HG02870 (cell line): ENCODE data around the gene BMP6.

Experiments used
- ATAC-seq: cut with Tn5 transposase; IDR thresholded peaks from one replicate; pipeline ENCODE4 v1.9.1; 2021; ENCODE audit warnings: mild to moderate bottlenecking, moderate library complexity; ENCODE audit not compliant: unreplicated experiment

Gene BMP6

DNA sequence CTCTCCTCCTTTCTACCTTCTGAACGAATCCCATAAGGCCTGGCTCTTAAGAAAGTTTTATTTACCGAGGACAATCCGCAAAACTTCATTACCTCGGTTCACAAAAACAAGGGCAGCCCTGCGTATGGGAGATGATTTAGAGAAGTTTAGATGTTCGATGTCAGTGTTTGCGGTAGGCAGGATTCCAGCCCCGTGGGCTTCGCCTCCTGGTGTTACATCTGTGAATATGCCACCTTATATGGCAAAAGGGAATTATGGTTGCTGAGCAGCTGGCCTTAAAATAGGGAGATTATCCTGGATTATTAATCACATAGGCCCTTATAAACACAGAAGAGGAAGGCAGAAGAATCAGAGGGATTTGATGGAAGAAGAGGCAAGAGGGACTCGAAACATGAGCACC is 21.1 kb downstream of the BMP6 start:
- no peak for ATAC-seq

DNA sequence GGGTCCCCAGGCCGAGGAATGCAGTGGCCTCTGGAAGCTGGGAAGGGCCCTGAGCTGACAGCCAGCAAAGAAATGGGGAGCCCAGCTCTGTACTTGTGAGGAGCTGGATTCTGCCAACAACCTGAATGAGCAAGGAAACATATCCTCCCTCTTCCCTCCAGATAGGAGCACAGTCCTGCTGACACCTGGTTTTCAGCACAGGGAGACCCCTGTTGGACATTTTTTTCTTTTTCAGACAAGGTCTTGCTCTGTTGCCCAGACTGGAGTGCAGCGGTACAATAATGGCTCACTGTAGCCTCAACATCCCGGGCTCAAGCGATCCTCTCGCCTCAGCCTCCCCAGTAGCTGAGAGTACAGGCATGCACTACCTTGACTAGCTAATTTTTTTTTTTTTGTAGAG is 21.5 kb downstream of the BMP6 start:
- ATAC-seq = no peak

DNA sequence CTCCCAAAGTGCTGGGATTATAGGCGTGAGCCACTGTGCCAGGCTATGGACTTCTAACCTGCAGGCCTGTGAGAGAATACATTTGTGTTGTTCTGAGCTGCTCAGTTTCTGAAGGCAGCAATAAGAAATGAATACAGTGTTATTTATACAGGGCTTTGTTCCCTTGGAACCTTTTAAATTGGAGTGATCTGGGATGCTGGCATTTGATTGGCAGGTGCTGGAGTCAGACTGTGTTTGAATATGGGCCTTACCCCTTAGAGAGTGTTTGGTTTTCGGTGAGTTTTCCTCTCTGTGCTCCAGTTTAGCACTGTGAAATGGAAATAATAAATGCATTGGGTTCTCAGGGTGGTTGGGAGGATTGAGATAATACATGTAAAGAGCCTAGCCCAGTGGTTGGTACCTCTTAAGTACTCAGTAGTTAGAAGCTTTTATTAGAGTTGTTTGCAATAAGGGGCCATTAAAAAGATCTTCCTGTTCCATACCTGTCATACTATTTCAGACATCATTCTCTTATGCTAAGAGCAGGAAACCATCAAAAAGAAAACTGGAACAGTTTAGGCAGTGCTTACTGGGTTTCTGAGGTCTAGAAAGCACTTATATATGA is 22.1 kb downstream of the BMP6 start:
- no peak for ATAC-seq

DNA sequence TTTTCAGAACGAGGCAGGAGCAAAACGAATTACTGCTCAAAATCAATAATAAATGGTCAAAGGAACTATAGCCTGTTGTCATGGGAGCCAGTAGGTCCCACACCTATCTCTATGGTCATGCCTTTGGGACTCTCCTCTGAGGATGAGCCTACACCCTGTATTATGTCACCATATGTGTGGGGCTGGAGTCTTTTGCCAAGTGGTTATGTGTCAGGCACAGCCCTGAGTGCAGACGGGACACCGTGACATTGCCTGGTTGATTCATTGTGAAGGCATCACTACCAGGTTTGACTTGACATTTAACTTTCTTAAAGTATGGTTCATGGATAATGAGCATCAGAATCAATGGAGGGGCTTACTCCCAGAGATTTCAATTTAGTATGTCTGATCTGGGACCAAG is 23.6 kb downstream of the BMP6 start:
- ATAC-seq = no peak

DNA sequence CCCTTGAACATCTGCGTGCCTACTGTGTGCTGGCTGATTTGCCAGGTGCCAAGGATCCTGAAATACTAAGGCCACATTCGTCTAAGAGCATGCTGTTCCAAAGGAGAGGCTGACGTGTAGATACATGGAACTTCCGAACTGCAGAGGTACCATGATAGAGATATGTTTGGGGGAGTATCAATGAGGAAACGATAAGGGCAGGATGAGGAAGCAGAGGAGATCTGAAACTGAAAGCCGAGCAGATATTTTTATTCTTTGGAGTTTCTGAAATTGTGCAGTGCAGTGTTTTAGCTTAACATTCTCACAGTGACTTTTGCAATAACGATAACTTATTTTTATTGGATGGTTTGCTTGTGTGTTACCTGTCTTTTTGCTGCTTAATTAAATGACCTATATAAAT is 24.3 kb downstream of the BMP6 start:
- ATAC-seq = no peak

DNA sequence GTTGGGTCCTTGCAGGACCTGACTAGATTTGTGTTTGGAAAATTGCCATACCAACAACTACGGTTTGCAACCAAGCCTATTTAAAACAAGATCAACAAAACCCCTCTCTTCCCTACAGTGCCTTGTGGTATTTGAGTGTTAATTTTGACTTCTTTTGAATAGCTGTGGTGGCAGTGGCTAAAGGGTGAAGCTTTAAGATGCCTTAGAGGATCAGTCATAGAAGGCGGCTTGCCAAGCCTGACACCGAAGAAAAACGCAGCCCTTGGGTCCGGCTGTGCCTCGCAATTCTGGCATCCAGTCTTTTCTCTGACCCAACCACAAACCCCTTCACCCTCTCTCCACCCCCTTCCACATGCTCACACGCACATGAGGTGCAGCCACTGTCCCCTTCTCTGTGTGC is 32.6 kb downstream of the BMP6 start:
- ATAC-seq = no peak

DNA sequence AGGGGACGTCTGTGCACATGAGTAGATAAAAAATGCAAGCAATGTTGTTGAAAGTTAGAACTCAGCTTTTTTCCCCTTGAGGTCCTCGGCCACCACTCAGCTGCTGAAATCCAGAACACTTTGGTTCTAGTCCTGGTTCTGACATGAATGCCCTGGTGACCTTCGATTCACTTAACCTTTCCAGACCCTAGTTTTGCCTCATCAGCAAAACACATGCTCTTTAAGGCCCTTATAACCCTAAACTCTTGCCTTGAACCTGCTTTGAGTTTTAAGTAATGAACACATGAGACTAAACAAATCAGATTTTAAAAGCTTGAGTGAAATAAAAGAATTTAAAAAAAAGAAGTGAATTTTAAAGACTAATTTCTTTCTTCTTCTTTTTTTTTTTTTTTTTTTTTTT is 33.4 kb downstream of the BMP6 start:
- no peak for ATAC-seq

DNA sequence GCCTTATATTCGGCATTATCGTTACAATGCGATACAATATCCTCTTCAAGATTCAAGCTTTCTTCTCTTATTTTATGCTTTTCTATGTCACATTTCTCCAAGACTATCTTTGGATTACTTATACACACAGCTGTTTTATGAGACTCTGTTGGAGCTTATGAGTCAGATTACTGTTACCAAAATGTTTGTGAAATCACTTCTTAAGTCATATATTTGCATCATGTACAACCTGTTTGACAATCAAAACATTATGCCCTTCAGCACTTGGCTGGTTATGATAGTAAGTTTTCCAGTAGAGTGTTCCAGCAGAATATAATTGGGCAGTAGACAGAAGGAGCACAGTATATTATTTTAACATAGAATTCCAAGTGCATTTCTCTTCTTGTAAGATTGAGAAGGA is 35.2 kb downstream of the BMP6 start:
- no peak for ATAC-seq

DNA sequence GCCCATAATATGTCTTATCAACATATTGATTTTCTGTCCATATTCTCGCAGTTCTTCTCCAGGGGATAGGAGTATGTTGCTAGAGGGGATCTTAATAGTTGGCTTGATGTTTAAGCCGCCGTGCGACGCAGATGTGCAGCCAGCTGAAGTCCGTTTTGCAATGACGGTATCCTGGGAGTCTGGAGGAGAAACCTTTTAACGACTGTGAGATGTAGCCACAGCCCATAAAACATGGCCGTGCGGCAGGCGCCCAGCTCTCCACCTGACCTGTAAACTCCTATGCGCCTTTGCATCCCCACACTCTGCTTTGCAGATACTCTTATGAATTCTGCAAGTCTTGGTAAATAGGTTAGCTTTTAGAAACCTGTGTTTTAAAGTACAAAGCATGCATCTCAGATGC is 36.9 kb downstream of the BMP6 start:
- ATAC-seq = no peak

DNA sequence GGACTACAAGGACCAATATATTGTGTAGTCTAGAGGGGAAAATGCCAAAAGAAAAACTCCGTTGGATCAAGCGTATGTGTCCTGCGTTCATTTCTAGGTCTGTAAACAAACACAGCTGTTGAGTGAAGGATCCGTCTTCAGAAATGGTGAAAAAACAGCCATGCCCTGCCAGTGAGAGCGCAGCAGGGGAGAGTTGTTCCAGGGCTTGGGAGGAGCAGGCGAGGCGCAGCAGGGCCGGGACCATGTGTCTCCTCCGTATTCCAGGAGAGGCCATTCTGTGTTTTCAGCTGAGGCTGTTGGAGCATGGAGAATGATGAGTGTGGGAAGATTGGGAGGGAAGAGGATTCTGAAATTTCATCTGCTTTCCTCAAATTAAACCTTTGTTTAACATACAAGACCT is 38.0 kb downstream of the BMP6 start:
- no peak for ATAC-seq

DNA sequence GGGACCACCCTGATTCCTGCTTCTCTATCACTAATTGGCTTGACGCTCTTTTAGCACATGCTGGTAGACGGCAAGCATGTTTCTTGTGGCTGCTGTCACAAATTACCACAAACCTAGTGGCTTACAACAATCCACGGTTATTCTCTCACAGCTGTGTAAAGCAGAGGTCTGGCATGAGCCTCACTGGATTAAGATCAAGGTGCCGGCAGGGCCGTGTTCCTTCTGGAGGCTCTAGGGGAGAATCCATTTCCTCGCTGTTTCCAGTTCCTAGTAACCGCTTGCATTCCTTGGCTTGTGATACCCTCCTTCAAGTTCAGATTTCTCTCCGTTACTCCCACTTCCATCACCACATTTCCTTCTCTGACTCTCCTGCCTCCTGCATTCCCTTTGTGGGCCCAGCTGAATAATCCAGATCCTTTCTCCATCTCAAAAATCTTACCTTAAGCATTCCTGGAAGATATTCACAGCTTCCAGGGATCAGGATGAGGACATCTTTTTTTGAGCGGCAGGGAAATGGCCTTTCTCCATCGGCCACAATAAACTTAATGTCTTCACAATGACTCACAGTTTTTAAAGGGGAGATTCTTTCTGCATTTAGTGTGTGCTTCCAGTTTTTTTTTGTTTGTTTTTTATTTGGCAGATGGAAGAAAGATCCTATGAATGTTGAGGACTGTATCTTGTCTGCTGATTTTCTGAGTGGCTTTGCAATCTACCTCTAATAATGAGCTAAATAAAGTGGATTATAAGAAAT is 39.9 kb downstream of the BMP6 start:
- no peak for ATAC-seq

DNA sequence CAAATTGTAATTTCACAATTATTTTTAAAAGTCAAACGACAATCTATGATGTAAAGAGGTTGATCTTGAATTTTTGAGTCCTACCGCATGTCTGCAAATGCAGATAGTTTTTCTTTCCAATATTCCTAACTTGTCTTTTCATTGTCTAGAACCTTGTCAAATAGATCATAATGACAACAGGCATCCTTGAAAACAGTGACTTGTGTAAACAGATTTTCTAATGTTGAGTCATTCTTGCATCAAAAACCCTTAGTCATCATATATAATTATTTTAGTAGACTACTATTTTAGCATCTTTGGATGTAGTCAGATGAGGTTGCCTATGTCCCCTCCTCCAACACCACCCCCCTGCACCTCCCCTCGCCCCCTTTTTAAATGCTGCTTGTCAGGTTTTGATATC is 43.8 kb downstream of the BMP6 start:
- ATAC-seq = no peak

DNA sequence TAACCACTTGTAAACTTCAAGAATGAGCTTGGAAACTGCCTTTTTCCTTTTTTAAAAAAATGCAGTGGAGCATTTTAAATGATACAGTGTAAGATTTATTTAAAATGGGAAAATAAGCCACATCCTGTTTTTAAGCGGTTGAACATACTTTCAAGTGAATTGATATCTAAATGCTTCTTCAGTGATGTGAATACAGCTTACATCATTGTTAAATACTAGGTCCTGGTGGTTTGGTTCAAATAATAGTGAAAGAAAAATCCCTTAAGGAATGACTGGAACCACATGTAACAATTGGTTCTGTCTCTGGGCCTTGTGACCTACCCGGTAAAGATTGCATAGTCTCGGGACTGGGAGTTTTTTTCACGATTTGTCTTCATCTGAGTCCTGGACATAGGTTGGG is 44.2 kb downstream of the BMP6 start:
- no peak for ATAC-seq

DNA sequence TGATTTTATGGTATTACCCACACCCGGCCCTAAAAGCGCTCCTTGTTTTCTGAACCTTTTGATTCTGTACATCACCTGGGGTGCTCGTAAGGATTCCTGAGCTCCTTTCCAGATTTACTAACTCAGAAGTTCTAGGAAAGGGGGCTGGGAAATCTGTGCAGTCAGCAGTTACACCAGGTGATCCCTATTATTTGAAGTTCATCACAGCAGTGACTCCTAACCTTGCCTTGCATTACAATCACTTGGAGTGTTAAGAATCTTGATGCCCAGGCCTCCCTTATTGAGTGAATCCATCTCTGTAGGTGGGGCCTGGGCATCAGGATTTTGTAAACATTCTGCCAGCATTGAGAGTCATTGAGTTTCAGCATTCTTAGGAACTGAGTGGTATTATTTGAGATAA is 44.7 kb downstream of the BMP6 start:
- no peak for ATAC-seq

DNA sequence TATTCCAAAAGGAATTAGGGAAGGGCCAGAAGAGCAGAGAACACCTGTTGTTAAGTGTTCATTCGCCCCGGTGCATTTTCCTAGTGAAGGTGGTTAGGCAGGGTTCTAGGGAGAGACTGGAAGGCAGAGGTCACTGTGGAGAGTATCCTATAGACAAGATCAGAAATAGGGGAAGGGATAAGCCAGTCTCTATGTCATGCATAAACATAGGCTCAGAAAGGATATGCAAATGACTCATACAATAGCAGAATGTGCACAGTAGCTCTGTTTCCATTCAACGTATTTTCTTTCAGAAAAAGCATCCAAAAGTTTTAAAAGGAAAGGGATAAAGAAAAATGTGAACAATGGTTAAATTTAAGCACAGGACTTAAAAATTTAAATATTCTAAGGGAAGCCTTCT is 47.4 kb downstream of the BMP6 start:
- no peak for ATAC-seq

DNA sequence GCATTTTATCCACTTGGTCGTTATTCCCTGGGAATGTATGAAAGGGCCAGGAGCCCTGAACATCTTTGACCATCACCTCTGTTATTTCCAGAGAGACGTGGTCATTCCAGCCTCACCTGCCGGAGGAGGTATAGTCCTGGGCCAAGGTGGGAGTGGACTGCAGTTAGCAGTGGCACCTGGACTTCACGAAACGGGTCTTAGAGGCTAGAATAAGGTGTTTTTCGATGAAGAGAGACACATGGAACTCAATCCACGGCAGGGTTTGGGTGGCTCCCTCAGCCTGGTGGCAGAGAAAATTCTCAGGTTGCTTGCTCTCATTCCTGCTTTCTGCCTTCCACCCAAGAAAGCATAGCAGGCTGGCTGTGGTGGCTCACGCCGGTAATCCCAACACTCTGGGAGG is 48.0 kb downstream of the BMP6 start:
- ATAC-seq = no peak

DNA sequence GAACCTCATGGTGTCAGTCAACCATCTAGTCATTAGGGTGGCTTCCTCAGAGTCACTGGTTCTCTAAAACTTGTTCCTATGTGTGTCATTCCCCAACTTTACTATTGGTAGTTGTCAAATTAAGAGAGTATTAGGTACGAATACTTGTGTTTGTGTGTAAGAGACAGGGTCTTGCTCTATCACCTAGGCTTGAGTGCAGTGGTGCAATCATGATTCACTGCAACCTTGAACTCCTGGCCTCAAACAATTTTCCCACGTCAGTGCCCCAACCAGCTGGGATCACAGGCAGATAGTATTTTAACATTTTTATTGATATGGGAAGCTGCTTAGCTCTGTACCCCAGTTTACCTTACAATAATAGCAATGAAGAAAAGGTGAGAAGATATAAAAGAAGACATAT is 50.6 kb downstream of the BMP6 start:
- no peak for ATAC-seq

DNA sequence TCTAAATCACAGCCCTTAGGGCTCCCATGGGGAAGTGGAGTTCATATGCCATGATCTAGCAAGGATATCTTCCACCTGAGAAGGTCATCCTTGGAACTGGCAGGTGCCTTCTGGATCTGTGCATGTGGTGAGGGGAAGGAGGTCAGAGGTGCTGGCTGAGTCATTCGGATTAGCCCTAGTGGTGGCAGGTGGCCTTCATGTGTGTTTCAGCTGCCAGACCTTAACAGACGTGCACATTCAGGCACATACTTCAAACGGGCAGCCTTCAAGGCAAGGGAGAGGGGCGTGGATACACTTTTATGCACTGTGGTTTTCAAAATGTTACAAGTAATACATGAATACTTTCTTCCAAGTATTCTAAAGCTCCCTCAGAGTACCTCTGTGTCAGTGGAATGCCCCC is 51.2 kb downstream of the BMP6 start:
- no peak for ATAC-seq

DNA sequence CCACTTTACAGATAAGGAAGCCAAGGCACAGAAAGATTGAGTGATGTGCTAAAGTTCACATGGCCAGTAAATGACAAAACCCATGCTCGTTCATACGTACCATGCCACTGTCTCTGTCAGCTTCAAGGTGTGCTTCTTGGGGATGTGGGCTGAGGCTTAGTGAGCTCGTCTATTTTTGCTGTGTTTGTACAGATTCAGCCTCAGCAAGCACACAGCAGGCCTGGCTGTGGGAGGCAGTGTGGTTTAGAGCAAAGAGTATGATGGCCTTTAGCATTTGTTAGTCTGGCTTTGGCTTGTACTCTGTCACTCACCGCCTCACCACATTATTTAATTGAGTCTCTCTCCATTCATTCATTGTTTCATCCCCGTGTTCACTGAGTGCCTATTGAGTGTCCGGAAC is 55.3 kb downstream of the BMP6 start:
- ATAC-seq = no peak

DNA sequence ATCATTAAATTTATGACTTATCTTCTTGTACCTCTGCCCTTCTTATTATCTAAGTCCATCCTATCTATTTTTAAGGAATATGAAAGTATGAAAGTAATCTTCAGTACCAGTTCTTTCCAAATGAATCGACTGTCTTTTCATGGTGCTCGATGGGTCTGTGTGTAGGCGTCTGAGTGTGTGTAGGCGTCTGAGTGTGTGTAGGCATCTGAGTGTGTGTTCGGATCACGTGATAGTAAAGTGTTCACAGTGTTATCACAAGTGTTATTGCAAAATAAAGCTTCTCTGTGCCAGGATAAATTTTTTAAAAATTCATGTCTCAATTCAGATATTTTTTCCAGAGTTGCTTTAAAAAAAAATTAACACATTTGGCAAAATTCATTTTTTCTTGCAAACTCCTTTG is 58.3 kb downstream of the BMP6 start:
- no peak for ATAC-seq

DNA sequence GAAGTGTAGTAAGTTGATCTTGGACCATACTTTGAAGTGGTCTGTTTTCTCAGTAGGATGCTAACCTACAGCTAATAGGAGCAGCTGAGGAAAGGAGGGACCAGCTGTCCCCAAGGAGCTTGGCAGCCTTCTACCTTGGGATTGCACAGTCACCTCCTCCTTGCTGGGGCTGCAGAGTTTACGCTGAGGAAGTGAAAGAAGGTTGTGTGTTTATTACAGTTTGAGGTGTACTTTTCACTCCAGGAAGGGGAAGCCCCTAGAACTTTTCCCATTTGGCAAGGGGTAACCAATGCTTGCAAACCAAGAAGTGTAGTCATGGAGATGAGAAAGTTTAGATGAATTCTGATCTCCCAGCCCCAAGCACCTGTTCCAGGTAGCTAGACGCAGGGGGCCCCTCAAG is 58.8 kb downstream of the BMP6 start:
- ATAC-seq = peak; percentile 80

DNA sequence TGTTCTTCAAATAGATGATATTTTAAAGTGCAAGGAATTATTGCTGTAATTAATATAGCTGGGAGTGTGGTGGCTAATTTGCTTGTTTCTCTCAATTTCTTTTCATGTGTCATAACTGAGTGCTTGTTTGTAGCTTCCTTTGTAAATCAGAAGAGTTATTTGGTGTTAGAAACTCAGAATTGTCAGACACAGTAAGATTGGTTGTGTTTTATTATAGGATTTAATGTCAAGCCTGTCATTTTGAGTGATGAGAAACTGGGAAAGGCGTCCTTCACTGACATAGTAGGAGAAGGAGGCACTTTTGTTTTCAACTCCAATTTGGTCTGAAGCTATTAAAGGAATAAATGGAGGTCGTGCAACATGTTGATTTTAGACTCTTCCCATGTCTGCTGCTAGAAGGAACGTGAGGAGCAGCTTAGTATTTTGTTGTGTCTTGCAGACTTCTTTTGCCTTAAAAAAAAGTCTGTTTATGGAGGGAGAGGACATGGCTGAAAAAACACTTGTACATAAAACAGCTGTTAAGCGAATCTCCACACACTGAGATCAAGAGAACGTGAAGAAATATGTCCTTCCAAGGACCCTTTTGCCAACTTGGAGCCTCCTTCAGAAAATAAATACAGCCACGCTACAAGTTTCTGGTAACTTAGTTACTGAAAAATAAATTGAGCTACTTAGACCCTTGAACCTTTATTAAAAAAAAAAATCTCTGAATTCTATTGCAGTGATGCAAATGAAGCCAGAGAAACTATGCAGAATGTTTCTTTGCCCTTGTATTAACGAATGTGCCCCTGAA is 59.5 kb downstream of the BMP6 start:
- ATAC-seq = no peak
